ENCODE results near the gene MATN4. TPM values are rescaled to one million over a fixed set of nuclear protein-coding genes. Genes with fewer than 3 reads are reported as not detected.

Gene MATN4
- total RNA-seq, 1 experiment from 2014 or later: 0.14 TPM

GRCh38 chr20:45330476-45330875 is 22.4 kb upstream of the MATN4 start:
- no peak for DNase-seq
- Histone ChIP-seq H3K36me3 (replicated peaks; ENCODE audit: control insufficient read depth, insufficient read depth, low read length) (peaks cover 12% of the 10 kb centered on the region), H3K4me3 (ENCODE audit: insufficient read depth, low read depth, low read length) (no peak overlapping the region), H3K27me3 (ENCODE audit: control insufficient read depth, insufficient read depth, low read length) (no peaks in the 10 kb centered on the region)

- no peak for DNase-seq
- H3K27me3 ChIP-seq (ENCODE audit: control insufficient read depth, insufficient read depth, low read length): no peaks in the 10 kb centered on the region
- peaks cover 10% of the 10 kb centered on the region for H3K36me3 ChIP-seq (replicated peaks; ENCODE audit: control insufficient read depth, insufficient read depth, low read length)
- H3K4me3 ChIP-seq (ENCODE audit: insufficient read depth, low read depth, low read length): no peak overlapping the region
Observed at GRCh38 chr20:45329497-45330319, 21.6 kb upstream of the MATN4 start.

- peaks cover 10% of the 10 kb centered on the region for H3K36me3 ChIP-seq (replicated peaks; ENCODE audit: control insufficient read depth, insufficient read depth, low read length)
- no peaks in the 10 kb centered on the region for H3K27me3 ChIP-seq (ENCODE audit: control insufficient read depth, insufficient read depth, low read length)
- no peak overlapping the region for H3K4me3 ChIP-seq (ENCODE audit: insufficient read depth, low read depth, low read length)
- no peak for DNase-seq
Observed at GRCh38 chr20:45328451-45328850, 20.4 kb upstream of the MATN4 start.

- DNase-seq: peak; percentile 60
- Histone ChIP-seq H3K36me3 (replicated peaks; ENCODE audit: control insufficient read depth, insufficient read depth, low read length) (peaks cover 7% of the 10 kb centered on the region), H3K27me3 (ENCODE audit: control insufficient read depth, insufficient read depth, low read length) (no peaks in the 10 kb centered on the region), H3K4me3 (ENCODE audit: insufficient read depth, low read depth, low read length) (no peak overlapping the region)
Observed at GRCh38 chr20:45325371-45325770, 17.3 kb upstream of the MATN4 start.

- H3K27me3 ChIP-seq (ENCODE audit: control insufficient read depth, insufficient read depth, low read length): no peaks in the 10 kb centered on the region
- H3K4me3 ChIP-seq (ENCODE audit: insufficient read depth, low read depth, low read length): no peak overlapping the region
- DNase-seq: no peak
- H3K36me3 ChIP-seq (replicated peaks; ENCODE audit: control insufficient read depth, insufficient read depth, low read length): no peaks in the 10 kb centered on the region; the same call in none of the 2 replicates
Observed at GRCh38 chr20:45323731-45324130, 15.6 kb upstream of the MATN4 start.

- peak; percentile 67 for DNase-seq
- H3K27me3 ChIP-seq (ENCODE audit: control insufficient read depth, insufficient read depth, low read length): no peaks in the 10 kb centered on the region
- no peaks in the 10 kb centered on the region; the same call in none of the 2 replicates for H3K36me3 ChIP-seq (replicated peaks; ENCODE audit: control insufficient read depth, insufficient read depth, low read length)
- H3K4me3 ChIP-seq (ENCODE audit: insufficient read depth, low read depth, low read length): no peak overlapping the region
Observed at GRCh38 chr20:45322952-45323383, 14.9 kb upstream of the MATN4 start.

GRCh38 chr20:45320948-45321595 is 13.0 kb upstream of the MATN4 start:
- DNase-seq: no peak
- Histone ChIP-seq H3K36me3 (replicated peaks; ENCODE audit: control insufficient read depth, insufficient read depth, low read length) (no peaks in the 10 kb centered on the region), H3K27me3 (ENCODE audit: control insufficient read depth, insufficient read depth, low read length) (no peaks in the 10 kb centered on the region), H3K4me3 (ENCODE audit: insufficient read depth, low read depth, low read length) (no peak overlapping the region)

GRCh38 chr20:45318948-45319347 is 10.8 kb upstream of the MATN4 start:
- H3K4me3 ChIP-seq (ENCODE audit: insufficient read depth, low read depth, low read length): no peak overlapping the region
- H3K27me3 ChIP-seq (ENCODE audit: control insufficient read depth, insufficient read depth, low read length): no peaks in the 10 kb centered on the region
- no peaks in the 10 kb centered on the region for H3K36me3 ChIP-seq (replicated peaks; ENCODE audit: control insufficient read depth, insufficient read depth, low read length)
- DNase-seq: no peak

GRCh38 chr20:45318386-45318939 is 10.4 kb upstream of the MATN4 start:
- Histone ChIP-seq H3K4me3 (ENCODE audit: insufficient read depth, low read depth, low read length) (no peak overlapping the region), H3K27me3 (ENCODE audit: control insufficient read depth, insufficient read depth, low read length) (no peaks in the 10 kb centered on the region), H3K36me3 (replicated peaks; ENCODE audit: control insufficient read depth, insufficient read depth, low read length) (no peaks in the 10 kb centered on the region)
- no peak for DNase-seq

- Histone ChIP-seq H3K27me3 (ENCODE audit: control insufficient read depth, insufficient read depth, low read length) (no peaks in the 10 kb centered on the region), H3K36me3 (replicated peaks; ENCODE audit: control insufficient read depth, insufficient read depth, low read length) (no peaks in the 10 kb centered on the region), H3K4me3 (ENCODE audit: insufficient read depth, low read depth, low read length) (no peak overlapping the region)
- DNase-seq: no peak
Observed at GRCh38 chr20:45317826-45318225, 9.7 kb upstream of the MATN4 start.

GRCh38 chr20:45316150-45317080 is 8.3 kb upstream of the MATN4 start:
- DNase-seq: no peak
- Histone ChIP-seq H3K27me3 (ENCODE audit: control insufficient read depth, insufficient read depth, low read length) (peaks cover 4% of the 10 kb centered on the region; the same call in 1 of the 2 replicates), H3K4me3 (ENCODE audit: insufficient read depth, low read depth, low read length) (no peak overlapping the region), H3K36me3 (replicated peaks; ENCODE audit: control insufficient read depth, insufficient read depth, low read length) (no peaks in the 10 kb centered on the region)

GRCh38 chr20:45315672-45316071 is 7.6 kb upstream of the MATN4 start:
- H3K27me3 ChIP-seq (ENCODE audit: control insufficient read depth, insufficient read depth, low read length): peaks cover 8% of the 10 kb centered on the region
- no peak for DNase-seq
- H3K4me3 ChIP-seq (ENCODE audit: insufficient read depth, low read depth, low read length): no peak overlapping the region

GRCh38 chr20:45313943-45314342 is 5.8 kb upstream of the MATN4 start:
- Histone ChIP-seq H3K36me3 (replicated peaks; ENCODE audit: control insufficient read depth, insufficient read depth, low read length) (no peaks in the 10 kb centered on the region), H3K4me3 (ENCODE audit: insufficient read depth, low read depth, low read length) (no peak overlapping the region), H3K27me3 (ENCODE audit: control insufficient read depth, insufficient read depth, low read length) (peaks cover 8% of the 10 kb centered on the region)
- DNase-seq: no peak

More at GRCh38 chr20:45315672-45316071, 7.6 kb upstream of the MATN4 start:
- H3K36me3 ChIP-seq (replicated peaks; ENCODE audit: control insufficient read depth, insufficient read depth, low read length): no peaks in the 10 kb centered on the region

GRCh38 chr20:45313065-45313695 is 5.1 kb upstream of the MATN4 start:
- peaks cover 8% of the 10 kb centered on the region for H3K27me3 ChIP-seq (ENCODE audit: control insufficient read depth, insufficient read depth, low read length)
- DNase-seq: no peak

More at GRCh38 chr20:45313065-45313695, 5.1 kb upstream of the MATN4 start:
- H3K36me3 ChIP-seq (replicated peaks; ENCODE audit: control insufficient read depth, insufficient read depth, low read length): no peaks in the 10 kb centered on the region
- H3K4me3 ChIP-seq (ENCODE audit: insufficient read depth, low read depth, low read length): no peak overlapping the region
